GM21423 (cell line): ENCODE results near the gene TRPC5OS.

Experiments used
- ATAC-seq: cut with Tn5 transposase; IDR thresholded peaks from one replicate; pipeline ENCODE4 v1.9.1; 2021; ENCODE audit warnings: mild to moderate bottlenecking, moderate library complexity; ENCODE audit not compliant: unreplicated experiment

The TRPC5OS gene

GRCh38 chrX:111892375-111892774 is 16.4 kb downstream of the TRPC5OS start:
- no peak for ATAC-seq

GRCh38 chrX:111896148-111896547 is 20.2 kb downstream of the TRPC5OS start:
- no peak for ATAC-seq

GRCh38 chrX:111914398-111915090 is 38.6 kb downstream of the TRPC5OS start:
- ATAC-seq, result no peak

- no peak for ATAC-seq
Measured at GRCh38 chrX:111917591-111917990, 41.6 kb downstream of the TRPC5OS start.

GRCh38 chrX:111928456-111928855 is 52.5 kb downstream of the TRPC5OS start:
- no peak for ATAC-seq
